Measurements from ENCODE around the gene S100A2.

The S100A2 gene

GRCh38 chr1:153565529-153566374, at the start of gene S100A2:
Gene S100A2, minus strand, starts transcription at chr1:153565844. Its CDS starts 1,967 bp downstream, at chr1:153563877.
- Histone ChIP-seq H3K4me3 (peak within 1 kb of the TSS in 4 of 10 experiments; percentile 14 to 28 (median 20); a peak in 3 of 20 replicates), H3K4me1 (peaks cover 42 to 90% (median 64%) of the 10 kb centered on the region in 10 experiments), H3K27ac (peak within 1 kb of the TSS; percentile 85 to 98 (median 94))

GRCh38 chr1:153615406-153615805, 49.8 kb upstream of the S100A2 start:
- H3K36me3 ChIP-seq = peaks cover 20 to 27% (median 24%) of the 10 kb centered on the region in 11 experiments
- H3K4me1 ChIP-seq = peaks cover 36 to 83% (median 52%) of the 10 kb centered on the region in 10 experiments
- peak overlapping the region in 5 of 11 experiments; percentile 25 to 62 (median 43); a peak in 5 of 22 replicates for H3K27ac ChIP-seq

More at GRCh38 chr1:153565529-153566374, at the start of gene S100A2:
- Histone ChIP-seq H3K4me2 (peak within 1 kb of the TSS; percentile 76 to 99 (median 91)), H3K9ac (peak within 1 kb of the TSS; percentile 75 to 88 (median 83)), H3K27me3 (no peaks in the 10 kb centered on the region), H3K36me3 (no peaks in the 10 kb centered on the region), H3K9me3 (replicated peaks in 1 of 11) (no peaks in the 10 kb centered on the region), H4K20me1 (no peaks in the 10 kb centered on the region)
- TF ChIP-seq Cebpa-rat (IDR thresholded peaks at IDR 0.05) = no peak

GRCh38 chr1:153614906-153615305, 49.3 kb upstream of the S100A2 start:
- no peak for TF ChIP-seq Cebpa-rat (IDR thresholded peaks at IDR 0.05)
- Histone ChIP-seq H3K36me3 (peaks cover 15 to 22% (median 19%) of the 10 kb centered on the region in 11 experiments), H3K27me3 (no peaks in the 10 kb centered on the region), H4K20me1 (no peaks in the 10 kb centered on the region), H3K4me2 (peak overlapping the region in 9 of 11 experiments; percentile 11 to 71 (median 50); a peak in 15 of 22 replicates), H3K27ac (0 out of 22 replicates have a peak overlapping the region, but pooled peaks of 2 of the 11 experiments have one; percentile 2 to 61), H3K9me3 (replicated peaks in 1 of 11) (peaks cover 0 to 7% (median 6%) of the 10 kb centered on the region in 11 experiments; a peak in 12 of 22 replicates), H3K4me3 (no peak overlapping the region), H3K9ac (no peak overlapping the region), H3K4me1 (peaks cover 41 to 84% (median 57%) of the 10 kb centered on the region in 10 experiments)

More at GRCh38 chr1:153615406-153615805, 49.8 kb upstream of the S100A2 start:
- Histone ChIP-seq H3K9ac (no peak overlapping the region), H3K4me2 (0 out of 22 replicates have a peak overlapping the region, but pooled peaks of 3 of the 11 experiments have one; percentile 11 to 82 (median 70)), H4K20me1 (no peaks in the 10 kb centered on the region), H3K9me3 (replicated peaks in 1 of 11) (peaks cover 0 to 12% (median 10%) of the 10 kb centered on the region in 11 experiments; a peak in 12 of 22 replicates), H3K4me3 (no peak overlapping the region), H3K27me3 (no peaks in the 10 kb centered on the region)
- no peak for TF ChIP-seq Cebpa-rat (IDR thresholded peaks at IDR 0.05)

- no peak overlapping the region for H3K4me3 ChIP-seq
- no peak overlapping the region for H3K9ac ChIP-seq
- no peaks in the 10 kb centered on the region for H4K20me1 ChIP-seq
- H3K27ac ChIP-seq = peak overlapping the region in 2 of 11 experiments; percentile 2 to 3; a peak in 2 of 22 replicates
- H3K9me3 ChIP-seq (replicated peaks in 1 of 11) = peaks cover 0 to 1% (median 0%) of the 10 kb centered on the region in 11 experiments; a peak in 2 of 22 replicates
- peaks cover 46 to 84% (median 62%) of the 10 kb centered on the region in 10 experiments for H3K4me1 ChIP-seq
- peak overlapping the region in 9 of 11 experiments; percentile 11 to 71 (median 50); a peak in 16 of 22 replicates for H3K4me2 ChIP-seq
- H3K36me3 ChIP-seq = peaks cover 9 to 16% (median 13%) of the 10 kb centered on the region in 11 experiments; a peak in 21 of 22 replicates
- no peak for TF ChIP-seq Cebpa-rat (IDR thresholded peaks at IDR 0.05)
- H3K27me3 ChIP-seq = no peaks in the 10 kb centered on the region
These were observed 48.7 kb upstream of the S100A2 start for GRCh38 chr1:153614189-153614900.

- Histone ChIP-seq H3K27me3 (no peaks in the 10 kb centered on the region), H3K9ac (no peak overlapping the region), H4K20me1 (no peaks in the 10 kb centered on the region), H3K36me3 (peaks cover 0 to 7% (median 4%) of the 10 kb centered on the region in 11 experiments; a peak in 15 of 22 replicates), H3K4me1 (peaks cover 50 to 84% (median 63%) of the 10 kb centered on the region in 10 experiments), H3K4me2 (no peak overlapping the region), H3K4me3 (no peak overlapping the region), H3K27ac (peak overlapping the region in 1 of 11 experiments; percentile 19; a peak in 1 of 22 replicates), H3K9me3 (replicated peaks in 1 of 11) (no peaks in the 10 kb centered on the region)
- no peak for TF ChIP-seq Cebpa-rat (IDR thresholded peaks at IDR 0.05)
These were observed 47.8 kb upstream of the S100A2 start for GRCh38 chr1:153613406-153613805.

GRCh38 chr1:153612755-153613331, 47.2 kb upstream of the S100A2 start, which contains the start of gene S100A16:
Gene S100A16, minus strand, starts transcription at chr1:153613137. Its CDS starts 4,986 bp downstream, at chr1:153608151.
- no peak for TF ChIP-seq Cebpa-rat (IDR thresholded peaks at IDR 0.05)
- H3K27ac ChIP-seq = peak within 1 kb of the TSS in 6 of 11 experiments; percentile 18 to 43 (median 32); a peak in 9 of 22 replicates
- H3K4me2 ChIP-seq = peak within 1 kb of the TSS in 5 of 11 experiments; percentile 53 to 71 (median 60); a peak in 5 of 22 replicates
- H3K4me1 ChIP-seq = peaks cover 50 to 84% (median 63%) of the 10 kb centered on the region in 10 experiments
- no peaks in the 10 kb centered on the region for H3K9me3 ChIP-seq (replicated peaks in 1 of 11)
- peak within 1 kb of the TSS in 2 of 11 experiments; percentile 33 to 41; a peak in 2 of 22 replicates for H3K9ac ChIP-seq
- no peak within 1 kb of the TSS for H3K4me3 ChIP-seq
- peaks cover 0 to 1% (median 0%) of the 10 kb centered on the region in 11 experiments; a peak in 2 of 22 replicates for H3K36me3 ChIP-seq
- H4K20me1 ChIP-seq = no peaks in the 10 kb centered on the region
- no peaks in the 10 kb centered on the region for H3K27me3 ChIP-seq

GRCh38 chr1:153612111-153612754, 46.6 kb upstream of the S100A2 start:
- peaks cover 50 to 84% (median 62%) of the 10 kb centered on the region in 10 experiments for H3K4me1 ChIP-seq
- no peaks in the 10 kb centered on the region for H3K27me3 ChIP-seq
- peak overlapping the region in 3 of 11 experiments; percentile 53 to 69 (median 60); a peak in 4 of 22 replicates for H3K4me2 ChIP-seq
- no peaks in the 10 kb centered on the region for H3K9me3 ChIP-seq (replicated peaks in 1 of 11)
- H3K9ac ChIP-seq = peak overlapping the region in 2 of 11 experiments; percentile 33 to 41; a peak in 2 of 22 replicates
- no peaks in the 10 kb centered on the region for H4K20me1 ChIP-seq
- no peaks in the 10 kb centered on the region for H3K36me3 ChIP-seq
- no peak overlapping the region for H3K4me3 ChIP-seq
- TF ChIP-seq Cebpa-rat (IDR thresholded peaks at IDR 0.05) = no peak
- H3K27ac ChIP-seq = peak overlapping the region in 5 of 11 experiments; percentile 18 to 43 (median 35); a peak in 8 of 22 replicates
